AG10803 (cell line): ENCODE measurements around the gene MRPS5.

Experiments
- DNase-seq: peaks from one replicate; pipeline ENCODE4 v3.0.0; 2010; ENCODE audit warnings: low read depth
- H3K4me3 ChIP-seq: 2 replicates; pipeline ENCODE4 v1.5.1; 2011; ENCODE audit warnings: mild to moderate bottlenecking, low read length, control low read depth
- CTCF ChIP-seq: conservative IDR thresholded peaks from 2 replicates; pipeline ENCODE4 v1.5.1; 2011; ENCODE audit warnings: mild to moderate bottlenecking, low read length, control low read depth, inconsistent platforms

The MRPS5 gene

GRCh38 chr2:95055262-95055661 lies 66.3 kb downstream of the MRPS5 start:
- no peak overlapping the region for H3K4me3 ChIP-seq
- DNase-seq = no peak
- no peak for TF ChIP-seq CTCF

- no peak for TF ChIP-seq CTCF
- no peak overlapping the region for H3K4me3 ChIP-seq
- DNase-seq = no peak
These were observed 67.6 kb downstream of the MRPS5 start for GRCh38 chr2:95054016-95054415.

GRCh38 chr2:95053543-95053942 lies 68.1 kb downstream of the MRPS5 start:
- H3K4me3 ChIP-seq = no peak overlapping the region
- no peak for DNase-seq
- TF ChIP-seq CTCF = no peak

- no peak overlapping the region for H3K4me3 ChIP-seq
- no peak for TF ChIP-seq CTCF
- no peak for DNase-seq
These were observed 68.7 kb downstream of the MRPS5 start for GRCh38 chr2:95052804-95053479.

- no peak for TF ChIP-seq CTCF
- no peak overlapping the region for H3K4me3 ChIP-seq
- no peak for DNase-seq
These were observed 69.3 kb downstream of the MRPS5 start for GRCh38 chr2:95052307-95052706.

- no peak for DNase-seq
- TF ChIP-seq CTCF = no peak
- no peak overlapping the region for H3K4me3 ChIP-seq
These were observed 70.0 kb downstream of the MRPS5 start for GRCh38 chr2:95051626-95052025.
